Hepatic stellate cell (primary cell): ENCODE measurements around the gene SSH2.
A peak's percentile ranks its signal among the peaks of the same experiment; 100 is the strongest.

Experiments
- DNase-seq: peaks from one replicate; pipeline ENCODE4 v3.0.0; 2011; ENCODE audit warnings: low spot score

The SSH2 gene

DNA sequence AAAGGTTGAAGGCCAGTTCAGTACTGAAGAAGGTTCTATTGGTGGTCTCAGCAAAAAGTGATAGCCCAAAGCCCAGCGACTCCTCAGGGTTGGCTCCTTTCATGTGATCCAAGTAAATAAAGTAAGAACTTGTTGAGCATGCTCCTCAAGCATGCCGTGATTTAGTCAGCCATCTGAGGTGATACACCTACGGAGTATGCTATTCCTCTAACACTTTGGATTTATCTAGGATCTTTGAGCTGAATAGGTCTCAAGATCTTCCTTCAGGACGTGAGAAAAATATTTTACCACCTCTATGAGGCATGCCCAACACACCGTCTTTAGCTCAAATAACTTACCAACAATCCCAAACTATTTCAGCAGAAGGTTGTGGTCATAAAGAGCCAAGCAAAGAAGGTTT, 154.0 kb downstream of the SSH2 start:
- DNase-seq = no peak

- DNase-seq = no peak
Observed at GRCh38 chr17:29772981-29773380, 157.0 kb downstream of the SSH2 start.

DNA sequence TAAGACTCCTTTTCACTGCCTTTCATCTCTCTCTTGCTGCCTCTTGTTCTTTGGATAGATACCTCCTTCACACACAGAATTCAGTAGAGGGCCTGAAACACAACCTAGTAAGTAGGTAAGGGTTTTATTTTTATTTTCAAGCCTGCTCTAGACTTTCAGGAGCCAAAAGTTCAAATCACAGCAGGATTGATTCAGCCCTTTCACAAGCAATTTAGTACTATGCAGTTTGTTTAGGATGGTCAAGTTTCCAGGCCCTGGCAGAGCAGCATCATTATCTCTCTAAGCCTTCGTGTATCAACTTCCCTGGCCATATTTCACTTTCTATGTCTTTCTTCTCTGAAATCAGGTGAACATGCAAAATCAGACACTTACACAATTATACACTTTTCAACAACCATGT, 158.5 kb downstream of the SSH2 start:
- DNase-seq = no peak

DNA sequence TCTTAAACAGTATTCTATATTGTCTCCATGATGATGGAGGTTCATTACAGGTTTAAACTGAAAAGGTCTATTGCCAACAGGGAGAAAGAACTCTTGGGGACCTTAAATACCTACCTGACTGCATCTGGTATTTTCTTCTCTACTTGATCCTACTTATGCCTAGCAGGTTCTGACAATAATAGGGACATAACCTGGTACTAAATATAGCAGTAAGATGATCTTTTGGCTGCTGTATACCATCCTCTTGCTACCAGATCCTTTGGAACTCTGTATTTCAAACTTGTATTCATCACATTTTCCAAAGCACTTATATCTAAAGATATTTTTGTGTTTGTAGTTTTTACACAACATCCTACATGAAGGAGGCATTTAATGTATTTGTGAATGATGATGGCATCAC, 160.8 kb downstream of the SSH2 start:
- no peak for DNase-seq

DNA sequence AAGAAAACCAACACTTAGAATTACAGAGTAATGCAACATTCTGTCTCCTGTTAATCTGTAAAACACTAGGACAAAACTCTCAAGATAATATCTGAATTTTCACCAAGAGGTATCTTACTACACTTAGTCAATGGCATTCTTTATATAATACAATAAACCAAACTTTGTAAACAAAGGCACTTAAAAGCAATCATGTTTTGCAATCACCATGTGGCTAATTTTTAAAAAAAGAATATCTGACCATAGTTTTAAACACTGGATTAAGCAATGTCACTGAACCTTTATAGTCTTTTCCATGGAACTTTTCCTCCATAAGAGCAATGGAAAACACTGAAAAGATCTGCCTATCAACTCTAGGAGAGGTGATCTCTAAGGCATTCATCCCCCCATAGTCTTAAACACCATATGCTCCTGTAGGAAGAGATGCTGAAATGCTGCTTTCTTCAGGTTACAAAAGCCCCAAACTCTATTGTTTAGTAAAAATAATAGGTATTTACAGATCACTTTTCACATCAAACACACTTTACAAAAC, 163.2 kb downstream of the SSH2 start:
- DNase-seq = no peak

DNA sequence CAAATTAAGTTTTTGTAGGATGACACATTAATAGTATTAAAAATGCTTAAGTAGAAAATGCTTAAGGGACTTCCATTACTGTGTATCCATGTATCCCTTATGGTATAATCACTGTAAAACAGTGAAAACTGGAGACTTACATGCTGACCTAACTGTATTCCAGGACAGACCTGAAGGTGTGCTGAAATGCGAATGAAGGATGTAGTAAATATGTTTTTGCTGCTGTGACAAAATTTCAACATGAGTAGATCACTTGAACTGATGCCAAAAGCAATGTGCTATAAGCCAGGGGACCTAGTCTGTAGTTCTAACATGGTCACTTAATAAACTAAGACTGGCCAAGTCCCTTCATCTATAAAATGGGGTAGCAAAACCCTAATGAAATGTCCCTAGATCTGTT, 165.3 kb downstream of the SSH2 start:
- no peak for DNase-seq

- no peak for DNase-seq
Observed at GRCh38 chr17:29764217-29764616, 165.8 kb downstream of the SSH2 start.

GRCh38 chr17:29763273-29763672, 166.8 kb downstream of the SSH2 start:
- no peak for DNase-seq

GRCh38 chr17:29761040-29761761, 168.8 kb downstream of the SSH2 start:
- peak; percentile 81 for DNase-seq

- DNase-seq = peak; percentile 24
Observed at GRCh38 chr17:29760279-29761039, 169.6 kb downstream of the SSH2 start.

DNA sequence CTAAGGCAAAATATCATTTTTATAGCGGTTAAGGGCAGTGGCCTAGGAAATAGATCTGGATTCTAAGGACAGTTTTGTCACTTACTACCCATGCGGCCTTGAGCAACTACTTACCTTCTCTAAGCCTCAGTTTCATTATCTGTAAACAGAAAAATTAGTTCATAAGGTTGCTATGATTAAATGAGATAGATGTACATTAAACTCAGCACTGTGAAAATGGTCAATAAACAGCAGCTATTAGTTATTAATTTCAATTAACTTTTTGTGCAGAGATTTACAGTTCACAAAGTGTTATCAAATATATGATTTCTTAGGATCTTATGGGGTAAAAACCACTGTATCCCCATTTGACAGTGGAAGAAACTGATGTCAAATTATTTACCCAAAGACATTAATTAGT, 171.8 kb downstream of the SSH2 start:
- no peak for DNase-seq

DNA sequence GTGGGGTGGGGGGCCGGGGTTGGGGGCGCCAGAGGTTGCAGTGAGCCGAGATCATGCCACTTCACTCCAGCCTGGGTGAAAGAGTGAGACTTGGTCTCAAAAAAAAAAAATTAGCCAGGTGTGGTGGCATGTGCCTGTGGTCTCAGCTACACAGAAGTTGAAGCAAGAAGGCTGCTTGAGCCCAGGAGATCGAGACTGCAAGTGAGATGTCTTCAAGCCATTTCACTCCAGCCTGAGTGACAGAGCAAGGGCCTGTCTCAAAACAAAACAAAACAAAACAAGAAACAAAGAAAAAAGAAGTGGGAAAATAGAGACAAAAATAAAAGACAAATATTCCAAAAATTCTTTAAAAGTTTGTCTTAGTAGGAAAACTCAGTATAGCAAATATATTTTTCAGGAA, 172.2 kb downstream of the SSH2 start:
- no peak for DNase-seq

- DNase-seq = no peak
Observed at GRCh38 chr17:29753845-29754439, 176.1 kb downstream of the SSH2 start.

GRCh38 chr17:29749045-29749825, 180.8 kb downstream of the SSH2 start:
- no peak for DNase-seq

DNA sequence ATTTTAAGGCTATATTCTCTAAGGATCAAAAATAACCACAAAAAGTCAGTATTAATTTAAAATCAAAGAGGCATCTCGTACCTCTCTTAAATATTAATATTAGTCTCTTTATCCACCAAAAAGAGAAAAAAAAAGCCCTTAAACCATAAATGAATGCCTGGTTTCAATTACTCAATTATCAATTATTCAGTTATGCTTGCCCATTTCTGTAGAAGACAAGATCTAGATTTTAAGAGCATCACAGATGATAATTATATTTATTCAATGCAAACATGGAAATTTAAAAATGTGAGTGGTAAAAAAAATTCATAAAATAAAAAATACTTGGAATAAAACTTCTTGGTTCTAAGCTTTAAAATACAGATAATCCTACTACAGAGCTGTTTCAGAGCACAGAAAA, 181.6 kb downstream of the SSH2 start:
- no peak for DNase-seq

DNA sequence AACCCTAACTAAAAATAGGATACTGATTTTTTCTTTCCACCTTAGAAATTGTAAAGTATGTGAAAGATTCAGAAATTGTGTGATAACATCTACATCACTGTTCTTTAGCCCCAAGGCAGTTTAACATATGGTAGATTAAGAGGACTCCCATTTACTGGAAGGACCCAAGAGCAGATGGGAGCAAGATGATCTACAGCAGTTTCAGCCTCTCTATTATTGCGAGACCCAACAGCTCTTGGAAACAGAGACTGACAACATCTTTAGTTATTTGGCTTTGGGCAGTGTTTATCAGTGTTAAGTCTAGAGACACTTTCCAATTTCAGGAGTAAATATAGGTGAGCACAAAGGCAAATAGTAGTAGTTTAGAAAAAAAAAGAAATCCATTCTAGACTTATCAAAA, 182.4 kb downstream of the SSH2 start:
- DNase-seq = no peak

GRCh38 chr17:29746669-29747068, 183.4 kb downstream of the SSH2 start:
- no peak for DNase-seq

DNA sequence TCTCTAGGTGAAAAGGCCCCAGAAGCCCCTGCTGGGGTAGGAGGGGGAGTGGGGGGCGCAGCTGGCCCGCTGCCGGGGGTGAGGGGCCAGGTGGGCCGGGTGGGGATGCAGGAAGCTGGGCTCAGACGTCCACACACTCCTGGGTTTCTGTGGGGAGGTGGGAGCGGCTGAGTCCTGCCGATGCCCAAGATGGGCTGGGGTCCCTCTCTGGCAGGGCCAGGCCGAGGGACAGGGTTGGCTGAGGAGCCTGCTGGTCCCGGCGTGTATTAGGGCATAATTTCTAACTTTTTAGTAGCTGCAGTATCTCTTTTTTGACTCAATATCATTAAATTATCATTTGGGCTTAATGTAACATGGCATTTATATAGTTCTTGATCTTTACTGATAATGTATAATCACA, 185.9 kb downstream of the SSH2 start:
- no peak for DNase-seq

DNA sequence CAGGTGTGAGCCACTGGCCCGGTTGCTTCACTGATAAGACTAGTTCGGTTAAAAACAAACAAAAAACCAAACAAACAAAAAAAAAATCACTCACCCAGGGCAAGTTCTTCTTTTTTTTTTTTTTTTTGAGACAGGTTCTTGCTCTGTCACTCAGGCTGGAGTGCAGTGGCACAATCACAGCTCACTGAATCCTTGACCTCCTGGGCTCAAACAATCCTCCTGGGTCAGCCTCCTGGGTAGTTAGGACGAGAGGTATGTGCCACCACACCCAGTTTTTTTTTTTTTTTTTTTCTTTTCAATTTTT, 187.9 kb downstream of the SSH2 start:
- DNase-seq = no peak

DNA sequence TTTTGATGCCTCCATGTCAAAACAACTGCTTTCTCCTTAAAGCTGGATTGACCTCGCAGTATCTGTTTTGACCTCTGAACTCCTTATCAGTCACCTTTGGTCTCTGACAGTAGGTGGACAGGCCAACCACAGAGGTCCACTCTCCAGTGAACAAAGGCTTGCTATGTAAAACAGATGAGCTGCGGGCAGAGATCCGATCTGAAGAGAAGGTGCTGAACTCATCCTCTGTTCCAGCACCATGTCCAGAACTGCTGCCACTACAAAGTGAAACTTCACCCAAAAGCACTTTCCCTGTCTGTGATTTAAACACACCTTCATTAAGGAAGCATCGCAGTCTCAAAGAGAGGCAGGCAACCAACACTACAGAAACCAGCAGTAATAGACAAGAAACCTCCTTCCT, 190.0 kb downstream of the SSH2 start:
- no peak for DNase-seq

GRCh38 chr17:29734640-29735039, 195.4 kb downstream of the SSH2 start:
- no peak for DNase-seq

DNA sequence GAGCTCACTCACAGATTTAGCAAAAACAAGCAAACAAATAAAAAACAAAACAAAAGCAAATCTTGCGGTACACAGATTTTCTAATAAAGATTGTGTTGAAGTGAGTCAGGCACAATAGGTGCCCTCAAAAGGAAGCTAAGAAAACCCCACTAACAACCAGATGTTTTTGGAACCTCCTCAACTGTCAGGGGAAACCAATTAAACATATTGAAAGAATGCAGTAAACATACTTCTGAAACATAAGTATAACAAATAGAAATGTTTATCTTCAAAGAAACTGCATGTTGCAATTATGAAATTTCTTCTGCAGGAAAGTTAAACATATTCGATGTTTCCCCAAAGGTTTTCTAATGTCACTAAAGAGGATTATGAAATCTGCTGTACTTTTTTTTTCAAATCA, 196.9 kb downstream of the SSH2 start:
- DNase-seq = no peak

- no peak for DNase-seq
Observed at GRCh38 chr17:29732613-29733012, 197.4 kb downstream of the SSH2 start.
